BLaER1 treated with 17β-estradiol and CSF1 and Interleukin-3, amounts not matched to agents 10 nM and 100 nM (cell line): ENCODE results near the gene ADARB2.
A peak's percentile ranks its signal among the peaks of the same experiment; 100 is the strongest.

Experiments used
- H3K27ac ChIP-seq, 11 experiments: shearing (Covaris generic); formaldehyde crosslinking; 2 replicates each; pipeline ENCODE4 v1.8.1; 2022
- H3K27me3 ChIP-seq, 11 experiments: shearing (Covaris generic); formaldehyde crosslinking; 2 replicates each; pipeline ENCODE4 v1.8.1; 2022
- H3K36me3 ChIP-seq, 11 experiments: shearing (Covaris generic); formaldehyde crosslinking; 2 replicates each; pipeline ENCODE4 v1.8.1; 2022
- H3K4me1 ChIP-seq, 10 experiments: shearing (Covaris generic); formaldehyde crosslinking; 2 replicates each; pipeline ENCODE4 v1.8.1; 2022
- H3K4me2 ChIP-seq, 11 experiments: shearing (Covaris generic); formaldehyde crosslinking; 2 replicates each; pipeline ENCODE4 v1.8.1; 2022
- H3K4me3 ChIP-seq, 10 experiments: shearing (Covaris generic); formaldehyde crosslinking; 2 replicates each; pipeline ENCODE4 v1.8.1; 2022
- H3K9ac ChIP-seq, 11 experiments: shearing (Covaris generic); formaldehyde crosslinking; 2 replicates each; pipeline ENCODE4 v1.8.1; 2022
- H3K9me3 ChIP-seq, 11 experiments: shearing (Covaris generic); formaldehyde crosslinking; replicated peaks in 1 of 11; 2 replicates each; pipeline ENCODE4 v1.8.1; 2022
- H4K20me1 ChIP-seq, 11 experiments: shearing (Covaris generic); formaldehyde crosslinking; 2 replicates each; pipeline ENCODE4 v1.8.1; 2022
- Cebpa-rat ChIP-seq, 11 experiments: shearing (Covaris generic); IDR thresholded peaks; 2 replicates each; pipeline ENCODE4 v1.8.1; 2022

The ADARB2 gene

DNA sequence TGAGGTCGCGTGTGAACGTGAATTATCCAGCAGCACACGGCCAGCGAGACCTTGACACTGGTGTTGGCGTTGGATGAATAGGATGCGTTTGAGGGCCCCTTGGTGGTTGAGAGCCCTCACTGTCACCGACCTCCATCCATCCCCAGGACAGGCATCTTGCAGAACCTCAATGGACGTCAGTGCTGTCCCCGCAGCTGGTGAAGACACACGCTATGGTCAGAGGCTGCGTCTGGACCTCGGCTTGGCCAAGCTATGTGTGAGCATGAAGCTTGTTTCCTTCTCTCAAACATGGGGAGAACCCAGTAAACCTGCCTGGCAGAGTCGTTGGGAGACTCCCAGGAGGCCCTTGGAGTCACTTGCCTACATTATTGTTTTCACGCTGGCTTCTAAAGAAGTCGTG, 229.2 kb downstream of the ADARB2 start:
- Histone ChIP-seq H3K27me3 (no peaks in the 10 kb centered on the region), H3K9ac (no peak overlapping the region), H3K4me3 (no peak overlapping the region), H3K27ac (no peak overlapping the region), H4K20me1 (no peaks in the 10 kb centered on the region), H3K4me2 (no peak overlapping the region), H3K9me3 (peaks cover 0 to 31% (median 16%) of the 10 kb centered on the region in 11 experiments; a peak in 15 of 22 replicates), H3K4me1 (peaks cover 0 to 16% (median 6%) of the 10 kb centered on the region in 10 experiments; a peak in 8 of 20 replicates), H3K36me3 (no peaks in the 10 kb centered on the region)
- no peak for TF ChIP-seq Cebpa-rat (IDR thresholded peaks at IDR 0.05)

DNA sequence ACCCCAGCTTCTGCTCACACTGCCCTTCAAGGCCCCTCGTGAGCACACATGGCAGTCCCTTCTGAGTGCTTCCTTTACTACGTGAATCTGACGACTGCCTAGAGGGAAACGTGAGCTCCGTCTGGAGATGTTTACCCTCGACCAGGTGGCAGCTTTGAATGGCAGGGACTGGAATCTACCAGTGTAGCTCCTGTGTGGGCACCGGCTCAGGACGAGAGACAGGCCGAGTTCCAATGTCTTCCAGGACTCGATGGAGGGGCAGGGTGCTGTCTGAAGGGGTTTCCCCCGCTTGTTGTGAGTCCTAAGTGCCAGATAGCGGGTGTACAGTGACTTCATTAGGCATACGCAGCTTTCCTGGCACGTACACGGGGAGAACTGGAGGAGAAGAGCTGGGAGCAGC, 229.9 kb downstream of the ADARB2 start:
- Histone ChIP-seq H4K20me1 (no peaks in the 10 kb centered on the region), H3K27me3 (no peaks in the 10 kb centered on the region), H3K4me1 (peaks cover 0 to 22% (median 10%) of the 10 kb centered on the region in 10 experiments; a peak in 10 of 20 replicates), H3K9ac (no peak overlapping the region), H3K27ac (no peak overlapping the region), H3K4me3 (no peak overlapping the region), H3K9me3 (peaks cover 0 to 31% (median 16%) of the 10 kb centered on the region in 11 experiments; a peak in 15 of 22 replicates), H3K4me2 (peak overlapping the region in 2 of 11 experiments; percentile 5 to 10; a peak in 1 of 22 replicates), H3K36me3 (no peaks in the 10 kb centered on the region)
- no peak for TF ChIP-seq Cebpa-rat (IDR thresholded peaks at IDR 0.05)

DNA sequence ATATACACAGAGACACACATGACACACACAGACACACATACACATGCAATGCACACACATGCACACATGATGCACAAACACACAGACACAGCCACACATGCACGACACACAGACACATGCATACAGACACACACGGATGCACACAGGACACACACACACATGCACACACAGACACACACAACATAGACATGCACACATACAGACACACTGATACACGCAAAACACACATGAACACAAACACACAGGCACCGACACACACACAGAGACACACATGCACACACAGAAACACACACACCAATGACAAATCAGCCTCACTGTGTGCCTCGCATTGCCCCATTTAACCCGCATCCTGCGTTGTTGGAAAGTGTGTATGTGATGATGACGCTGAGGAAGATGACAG, 232.4 kb downstream of the ADARB2 start:
- Histone ChIP-seq H3K4me3 (no peak overlapping the region), H3K27me3 (no peaks in the 10 kb centered on the region), H3K4me1 (peaks cover 0 to 30% (median 17%) of the 10 kb centered on the region in 10 experiments; a peak in 11 of 20 replicates), H3K9ac (no peak overlapping the region), H3K27ac (no peak overlapping the region), H3K36me3 (no peaks in the 10 kb centered on the region), H3K4me2 (no peak overlapping the region), H3K9me3 (peaks cover 0 to 23% (median 13%) of the 10 kb centered on the region in 11 experiments; a peak in 17 of 22 replicates), H4K20me1 (no peaks in the 10 kb centered on the region)
- TF ChIP-seq Cebpa-rat (IDR thresholded peaks at IDR 0.05): no peak

DNA sequence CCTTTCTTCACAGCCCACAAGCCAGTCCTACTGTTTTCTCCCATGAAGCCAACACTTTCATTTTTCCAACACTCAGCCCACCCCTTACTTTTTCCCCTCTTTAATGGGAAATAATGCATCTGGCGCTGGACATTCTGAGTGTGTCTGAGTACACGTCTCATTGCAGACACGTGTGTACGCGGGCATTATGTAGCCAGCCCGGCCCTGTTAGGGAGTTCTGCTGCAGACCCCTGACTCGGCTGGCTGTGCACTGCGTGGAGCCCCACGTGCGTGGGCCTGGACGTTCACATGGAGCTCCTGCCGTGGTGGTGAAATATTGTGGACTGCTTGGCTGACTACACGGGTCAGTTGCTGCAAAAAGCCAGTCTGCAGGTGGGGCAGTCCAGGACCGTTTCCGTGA, 233.0 kb downstream of the ADARB2 start:
- H3K27ac ChIP-seq: no peak overlapping the region
- H3K9ac ChIP-seq: no peak overlapping the region
- peaks cover 5 to 29% (median 20%) of the 10 kb centered on the region in 11 experiments; a peak in 20 of 22 replicates for H3K9me3 ChIP-seq
- no peak overlapping the region for H3K4me2 ChIP-seq
- H4K20me1 ChIP-seq: no peaks in the 10 kb centered on the region
- no peaks in the 10 kb centered on the region for H3K36me3 ChIP-seq
- H3K4me3 ChIP-seq: no peak overlapping the region
- no peak for TF ChIP-seq Cebpa-rat (IDR thresholded peaks at IDR 0.05)
- H3K27me3 ChIP-seq: no peaks in the 10 kb centered on the region
- peaks cover 0 to 30% (median 17%) of the 10 kb centered on the region in 10 experiments; a peak in 11 of 20 replicates for H3K4me1 ChIP-seq

DNA sequence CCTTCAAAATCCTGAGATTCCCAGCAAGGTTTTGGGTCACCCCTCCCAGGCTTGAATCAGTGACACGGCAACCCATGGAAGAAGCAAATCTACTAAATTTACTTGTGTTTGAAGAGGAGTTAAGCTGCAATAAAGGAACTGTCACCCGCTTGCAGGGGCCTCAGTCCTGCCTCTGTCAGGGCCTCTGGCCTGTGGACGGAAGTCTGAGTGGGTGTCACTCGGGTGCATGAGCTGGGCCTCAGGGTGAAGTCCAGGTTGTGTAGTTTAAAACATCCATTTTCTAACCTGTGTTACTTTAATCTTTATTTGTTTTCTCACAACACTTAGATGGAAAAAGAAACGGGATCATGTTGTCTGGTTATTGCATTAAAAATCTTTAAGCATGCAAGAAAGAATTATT, 234.9 kb downstream of the ADARB2 start:
- Histone ChIP-seq H3K36me3 (no peaks in the 10 kb centered on the region), H3K4me3 (no peak overlapping the region), H3K4me2 (peak overlapping the region in 6 of 11 experiments; percentile 10 to 45 (median 25); a peak in 8 of 22 replicates), H3K9me3 (peaks cover 14 to 34% (median 28%) of the 10 kb centered on the region in 11 experiments; a peak in 20 of 22 replicates), H4K20me1 (no peaks in the 10 kb centered on the region), H3K9ac (no peak overlapping the region), H3K4me1 (peaks cover 0 to 30% (median 17%) of the 10 kb centered on the region in 10 experiments; a peak in 11 of 20 replicates), H3K27ac (no peak overlapping the region), H3K27me3 (no peaks in the 10 kb centered on the region)
- no peak for TF ChIP-seq Cebpa-rat (IDR thresholded peaks at IDR 0.05)

DNA sequence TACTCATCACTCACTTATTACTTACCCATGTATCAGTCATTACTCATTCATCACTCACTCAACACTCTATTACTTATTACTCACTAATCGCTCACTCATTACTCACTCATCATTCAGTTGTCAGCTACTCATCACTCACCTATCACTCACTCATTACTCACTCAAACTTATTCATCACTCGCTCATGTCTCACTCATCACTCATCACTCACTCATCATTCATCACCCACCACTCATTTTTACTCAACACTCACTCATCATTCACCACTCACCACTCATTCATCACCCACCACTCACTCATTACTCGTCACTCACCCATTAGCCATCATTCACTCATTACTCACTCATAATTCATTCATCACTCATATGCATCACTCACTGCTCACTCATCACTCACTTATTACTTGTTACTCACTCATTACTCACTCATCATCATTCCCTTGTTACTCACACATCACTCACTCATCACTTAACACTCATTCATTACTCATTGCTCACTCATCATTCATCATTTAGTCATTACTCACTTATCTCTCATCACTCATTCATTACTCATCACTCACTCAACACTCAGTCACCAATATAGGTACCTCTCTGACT, 237.9 kb downstream of the ADARB2 start:
- Histone ChIP-seq H3K4me2 (no peak overlapping the region), H3K36me3 (no peaks in the 10 kb centered on the region), H3K27ac (peak overlapping the region in 4 of 11 experiments; percentile 13 to 43 (median 22); a peak in 3 of 22 replicates), H3K9me3 (peaks cover 14 to 35% (median 23%) of the 10 kb centered on the region in 11 experiments; a peak in 20 of 22 replicates), H3K4me3 (no peak overlapping the region), H3K27me3 (no peaks in the 10 kb centered on the region), H3K9ac (no peak overlapping the region), H4K20me1 (no peaks in the 10 kb centered on the region), H3K4me1 (peaks cover 0 to 23% (median 17%) of the 10 kb centered on the region in 10 experiments; a peak in 10 of 20 replicates)
- TF ChIP-seq Cebpa-rat (IDR thresholded peaks at IDR 0.05): no peak

DNA sequence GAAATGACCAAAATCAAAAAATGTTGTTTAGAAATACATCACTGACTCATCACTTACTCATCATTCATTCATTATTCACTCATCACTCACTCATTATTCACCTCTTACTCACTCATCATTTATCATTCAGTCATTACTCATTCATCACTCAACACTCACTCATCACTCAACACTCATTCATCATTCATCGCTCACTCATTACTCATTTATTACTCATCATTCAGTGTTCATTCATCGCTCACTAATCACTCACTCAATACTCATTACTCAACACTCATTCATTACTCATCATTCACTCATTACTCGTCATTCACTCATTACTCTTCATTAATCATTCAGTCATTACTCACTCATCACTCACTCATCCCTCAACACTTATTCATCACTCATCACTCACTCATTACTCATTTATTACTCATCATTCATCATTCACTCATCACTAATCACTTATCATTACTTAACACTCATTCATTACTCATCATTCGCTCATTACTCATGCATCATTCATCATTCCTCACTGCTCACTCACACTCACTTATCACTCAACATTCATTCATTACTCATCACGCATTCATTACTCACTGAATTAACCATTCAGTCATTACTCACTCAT, 238.5 kb downstream of the ADARB2 start:
- Histone ChIP-seq H3K27ac (peak overlapping the region in 4 of 11 experiments; percentile 13 to 43 (median 22); a peak in 4 of 22 replicates), H3K27me3 (no peaks in the 10 kb centered on the region)
- TF ChIP-seq Cebpa-rat (IDR thresholded peaks at IDR 0.05): no peak

DNA sequence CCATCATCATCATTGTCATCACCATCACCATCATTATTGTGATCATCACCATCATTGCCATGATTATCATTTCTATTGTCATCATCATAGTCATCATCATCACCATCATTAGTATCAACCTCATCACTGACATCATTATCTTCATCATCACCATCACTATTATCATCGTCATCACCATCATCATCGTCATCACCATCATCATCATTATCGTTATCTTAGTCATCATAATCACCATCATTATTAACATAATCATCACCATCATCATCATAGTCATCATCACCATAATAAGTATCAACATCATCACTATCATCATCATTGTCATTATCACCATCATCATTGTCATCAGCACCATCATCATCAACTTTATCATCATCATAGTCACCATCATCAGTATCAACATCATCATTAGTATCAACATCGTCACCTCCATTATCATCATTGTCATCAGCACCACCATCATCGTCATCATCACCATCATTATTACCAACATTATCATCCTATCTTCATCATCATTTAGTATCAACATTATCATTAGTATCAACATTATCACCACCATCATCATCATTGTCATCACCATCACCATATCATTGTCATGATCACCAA, 241.3 kb downstream of the ADARB2 start:
- H3K4me1 ChIP-seq: peaks cover 17 to 21% (median 19%) of the 10 kb centered on the region in 10 experiments
- H3K27me3 ChIP-seq: no peaks in the 10 kb centered on the region
- no peak overlapping the region for H3K27ac ChIP-seq
- no peak for TF ChIP-seq Cebpa-rat (IDR thresholded peaks at IDR 0.05)
- peaks cover 10 to 25% (median 16%) of the 10 kb centered on the region in 11 experiments; a peak in 15 of 22 replicates for H3K9me3 ChIP-seq
- no peaks in the 10 kb centered on the region for H3K36me3 ChIP-seq
- H4K20me1 ChIP-seq: no peaks in the 10 kb centered on the region
- H3K9ac ChIP-seq: no peak overlapping the region
- H3K4me2 ChIP-seq: no peak overlapping the region
- H3K4me3 ChIP-seq: no peak overlapping the region

More for the DNA sequence above, 238.5 kb downstream of the ADARB2 start:
- Histone ChIP-seq H4K20me1 (no peaks in the 10 kb centered on the region), H3K9me3 (peaks cover 13 to 29% (median 18%) of the 10 kb centered on the region in 11 experiments; a peak in 20 of 22 replicates), H3K36me3 (no peaks in the 10 kb centered on the region), H3K4me2 (no peak overlapping the region), H3K4me1 (peaks cover 0 to 22% (median 17%) of the 10 kb centered on the region in 10 experiments; a peak in 10 of 20 replicates), H3K9ac (no peak overlapping the region), H3K4me3 (no peak overlapping the region)

DNA sequence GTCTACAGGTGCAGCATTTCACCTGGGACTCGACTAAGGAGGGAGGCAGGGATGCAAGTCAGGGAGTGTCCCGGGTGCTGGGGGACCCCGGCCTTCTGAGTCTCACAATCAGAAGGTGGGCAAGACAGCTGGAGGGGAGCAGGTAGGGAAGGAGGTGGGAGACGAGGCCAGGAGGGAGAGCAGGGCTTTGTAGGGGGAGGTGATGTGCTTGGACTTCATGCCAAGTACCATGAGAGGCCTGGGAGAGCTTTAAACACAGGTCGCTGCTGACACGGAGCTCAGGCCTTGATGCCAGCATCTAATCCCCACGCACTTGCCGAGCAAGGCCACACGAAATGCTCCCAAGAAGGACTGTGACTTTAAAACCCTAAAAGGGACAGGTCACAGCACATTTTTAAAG, 244.7 kb downstream of the ADARB2 start:
- peaks cover 0 to 4% (median 0%) of the 10 kb centered on the region in 11 experiments; a peak in 2 of 22 replicates for H3K9me3 ChIP-seq
- peaks cover 42 to 52% (median 51%) of the 10 kb centered on the region in 10 experiments for H3K4me1 ChIP-seq
- peak overlapping the region in 5 of 11 experiments; percentile 44 to 82 (median 81); a peak in 7 of 22 replicates for H3K9ac ChIP-seq
- H3K4me2 ChIP-seq: peak overlapping the region; percentile 14 to 90 (median 83); a peak in 19 of 22 replicates
- peaks cover 0 to 5% (median 0%) of the 10 kb centered on the region in 11 experiments; a peak in 1 of 22 replicates for H3K27me3 ChIP-seq
- no peaks in the 10 kb centered on the region for H3K36me3 ChIP-seq
- H3K27ac ChIP-seq: peak overlapping the region in 9 of 11 experiments; percentile 37 to 96 (median 93); a peak in 17 of 22 replicates
- H3K4me3 ChIP-seq: no peak overlapping the region
- no peak for TF ChIP-seq Cebpa-rat (IDR thresholded peaks at IDR 0.05)
- H4K20me1 ChIP-seq: no peaks in the 10 kb centered on the region
